Activated CD4-positive, alpha-beta T cell treated with anti-CD3 and anti-CD28 coated beads for 36 hours (primary cell): ENCODE measurements around the gene EWSR1. TPM values are rescaled to one million over a fixed set of nuclear protein-coding genes. Genes with fewer than 3 reads are reported as not detected.
A peak's percentile ranks its signal among the peaks of the same experiment; 100 is the strongest.

Source experiments
- ATAC-seq: fragments of 200-7000 bp; cut with Tn5 transposase; one replicate; pipeline ENCODE4 v1.10.0; 2021; ENCODE audit warnings: mild to moderate bottlenecking, moderate library complexity
- CTCF ChIA-PET: fragments of 350-600 bp; sonication (Branson Sonifier 250); formaldehyde crosslinking; loops from one replicate; lab custom pipeline; 2021; ENCODE audit warnings: antibody characterized with exemption; lab: Charles Lee
- POLR2A ChIA-PET: fragments of 350-600 bp; sonication (Branson Sonifier 250); formaldehyde crosslinking; loops from one replicate; lab custom pipeline; 2021; ENCODE audit warnings: antibody characterized with exemption, inconsistent platforms; lab: Charles Lee
- DNase-seq: peaks from one replicate; pipeline ENCODE4 v3.0.0-alpha.2; 2020
- H3K27ac Mint-ChIP-seq: one replicate; pipeline ENCODE4 v1.8.0; 2021; ENCODE audit warnings: mixed read lengths
- H3K27me3 Mint-ChIP-seq: one replicate; pipeline ENCODE4 v1.8.0; 2021; ENCODE audit warnings: mixed read lengths
- H3K36me3 Mint-ChIP-seq: one replicate; pipeline ENCODE4 v1.8.0; 2021; ENCODE audit warnings: low read depth, mixed read lengths
- H3K4me1 Mint-ChIP-seq: one replicate; pipeline ENCODE4 v1.8.0; 2021; ENCODE audit warnings: mixed read lengths
- H3K4me3 Mint-ChIP-seq: one replicate; pipeline ENCODE4 v1.8.0; 2021; ENCODE audit warnings: mild to moderate bottlenecking, moderate library complexity, mixed read lengths
- H3K9me3 Mint-ChIP-seq: one replicate; pipeline ENCODE4 v1.8.0; 2021; ENCODE audit warnings: low read depth, mixed read lengths
- intact Hi-C, 2 experiments: fragments of 100-400 bp; cut with DNase I in 1 of 2; cut with micrococcal nuclease in 1 of 2; formaldehyde crosslinking; loops; one replicate each; pipeline versions ENCODE4 v1.14.2 to v1.15.1; 2022 to 2024; cut with DNase I, micrococcal nuclease
- total RNA-seq, 2 experiments: library from RNA; stranded (reverse); gene quantifications; one replicate each; pipeline ENCODE4 v1.2.3, GENCODE V29; 2021

EWSR1 gene
- total RNA-seq, 2 experiments from 2014 or later = 326 to 567 TPM

GRCh38 chr22:29272624-29273023 lies 4.6 kb downstream of the EWSR1 start:
- intact Hi-C loops = loop anchor here (2.0 to 5.0 kb wide), 2 partner anchors 16 to 35 kb away; partner anchors contain the start of gene GAS2L1 (in 1 of the 2)
- Mint-ChIP-seq H3K9me3 (no peaks in the 10 kb centered on the region), H3K4me1 (peaks cover 70% of the 10 kb centered on the region), H3K27me3 (no peaks in the 10 kb centered on the region), H3K4me3 (no peak overlapping the region), H3K27ac (no peak overlapping the region), H3K36me3 (peaks cover 86% of the 10 kb centered on the region)
- DNase-seq = no peak
- POLR2A ChIA-PET = interaction anchor here (1.6 kb wide), 1 partner anchor 14 kb away, joined by 7 read pairs; no protein-coding TSS in a partner anchor
- ATAC-seq = no peak
- CTCF ChIA-PET = interaction anchor here (1.0 to 1.8 kb wide), 3 partner anchors 17 to 41 kb away, joined by 3 to 4 read pairs (median 3); no protein-coding TSS in a partner anchor

GRCh38 chr22:29275167-29275566 lies 7.1 kb downstream of the EWSR1 start:
- CTCF ChIA-PET = interaction anchor here (0.8 kb wide), 1 partner anchor 12 kb away, joined by 3 read pairs; no protein-coding TSS in a partner anchor
- H3K27me3 Mint-ChIP-seq = no peaks in the 10 kb centered on the region
- peaks cover 75% of the 10 kb centered on the region for H3K4me1 Mint-ChIP-seq
- intact Hi-C loops = no loop called here
- H3K9me3 Mint-ChIP-seq = no peaks in the 10 kb centered on the region
- DNase-seq (no peak), ATAC-seq (no peak)
- peaks cover 92% of the 10 kb centered on the region for H3K36me3 Mint-ChIP-seq
- no peak overlapping the region for H3K4me3 Mint-ChIP-seq
- H3K27ac Mint-ChIP-seq = peak overlapping the region; percentile 28
- POLR2A ChIA-PET = interaction anchor here (0.5 kb wide), 1 partner anchor 566 kb away, joined by 3 read pairs; no protein-coding TSS in a partner anchor

DNA sequence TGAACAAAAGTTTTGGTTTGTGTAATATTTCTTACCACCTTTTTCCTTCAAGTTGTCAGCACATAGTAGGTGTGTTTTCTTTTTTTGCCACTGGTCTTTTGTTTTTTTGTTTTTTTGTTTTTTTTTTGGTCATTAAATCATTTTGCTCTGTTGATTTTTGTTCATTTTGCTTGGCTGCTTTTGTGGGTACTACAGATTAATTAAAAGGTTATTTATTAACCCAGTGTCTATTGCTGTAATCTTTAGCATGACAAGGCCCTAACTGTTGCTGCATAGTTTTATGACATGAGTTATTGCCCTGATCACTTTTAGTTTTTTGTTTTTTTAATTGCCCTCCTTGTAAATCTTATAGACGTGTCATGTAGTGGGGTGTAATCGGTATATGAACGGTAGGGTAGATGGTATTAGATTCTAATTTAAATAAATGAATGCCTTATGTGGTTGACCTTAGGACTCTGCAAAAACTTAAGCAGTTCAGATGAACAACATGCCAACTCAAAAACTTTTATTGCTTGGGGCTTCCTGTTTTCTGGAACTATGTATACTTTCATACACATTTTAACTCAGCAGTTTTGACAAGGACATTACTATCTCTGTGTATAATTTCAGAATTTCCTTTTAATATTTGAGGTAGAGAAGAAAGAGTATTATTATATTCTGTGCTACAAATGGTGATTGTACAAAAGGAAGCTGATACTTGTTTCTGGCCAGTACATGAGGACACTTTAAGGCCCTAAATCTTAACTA lies 7.9 kb downstream of the EWSR1 start:
- ChIA-PET CTCF (interaction anchor here (0.6 to 1.1 kb wide), 2 partner anchors 8 to 88 kb away, joined by 3 to 5 read pairs; partner anchors contain the start of genes EWSR1 and RHBDD3), POLR2A (interaction anchor here (0.5 to 0.6 kb wide), 2 partner anchors 391 to 567 kb away, joined by 3 read pairs; no protein-coding TSS in a partner anchor)
- no peak for ATAC-seq
- Mint-ChIP-seq H3K4me3 (no peak overlapping the region), H3K27me3 (no peaks in the 10 kb centered on the region), H3K4me1 (peaks cover 67% of the 10 kb centered on the region), H3K9me3 (no peaks in the 10 kb centered on the region), H3K27ac (peak overlapping the region; percentile 43), H3K36me3 (peaks cover 88% of the 10 kb centered on the region)
- intact Hi-C loops = no loop called here
- no peak for DNase-seq

DNA sequence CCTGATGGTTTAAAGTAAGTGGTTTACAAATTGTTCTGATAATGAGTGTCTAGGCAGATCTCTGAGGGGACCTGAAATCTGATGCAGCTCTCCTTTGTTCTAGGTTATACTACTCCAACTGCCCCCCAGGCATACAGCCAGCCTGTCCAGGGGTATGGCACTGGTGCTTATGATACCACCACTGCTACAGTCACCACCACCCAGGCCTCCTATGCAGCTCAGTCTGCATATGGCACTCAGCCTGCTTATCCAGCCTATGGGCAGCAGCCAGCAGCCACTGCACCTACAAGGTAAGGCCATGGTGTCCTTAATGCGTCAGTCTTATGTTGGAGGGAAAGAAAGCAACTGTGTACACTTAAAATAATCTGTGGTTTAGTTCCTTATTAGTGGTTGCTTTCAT lies 9.9 kb downstream of the EWSR1 start:
- no peaks in the 10 kb centered on the region for H3K27me3 Mint-ChIP-seq
- H3K4me3 Mint-ChIP-seq = no peak overlapping the region
- ATAC-seq (no peak), DNase-seq (no peak)
- peaks cover 84% of the 10 kb centered on the region for H3K36me3 Mint-ChIP-seq
- no peaks in the 10 kb centered on the region for H3K9me3 Mint-ChIP-seq
- H3K27ac Mint-ChIP-seq = no peak overlapping the region
- POLR2A ChIA-PET = no interaction called here
- CTCF ChIA-PET = no interaction called here
- H3K4me1 Mint-ChIP-seq = peaks cover 47% of the 10 kb centered on the region
- intact Hi-C loops = no loop called here

GRCh38 chr22:29284196-29284595 lies 16.1 kb downstream of the EWSR1 start:
- POLR2A ChIA-PET = no interaction called here

DNA sequence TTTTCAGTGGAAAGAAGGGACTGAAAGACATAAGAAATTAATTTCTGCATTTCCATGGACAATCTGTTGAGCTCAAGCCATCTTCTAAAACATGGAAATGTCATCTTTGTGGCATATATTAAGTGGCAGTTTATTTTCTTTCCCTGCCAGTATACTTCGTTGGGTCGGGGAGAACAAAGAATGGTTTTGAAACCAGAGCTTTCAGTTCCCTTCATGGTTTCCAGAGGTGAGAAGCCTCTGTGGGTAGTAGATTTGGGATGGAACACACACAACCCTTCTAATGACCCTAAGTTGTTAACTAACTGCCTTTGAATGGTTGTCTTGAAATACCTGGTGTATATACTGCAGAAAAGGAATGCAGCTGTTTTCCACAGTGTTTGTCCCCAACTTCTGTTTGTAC lies 20.8 kb downstream of the EWSR1 start:
- intact Hi-C loops = loop anchor here in 1 of 2 experiments (2.0 kb wide), 1 partner anchor 16 kb away; no protein-coding TSS in a partner anchor
- ATAC-seq (no peak), DNase-seq (no peak)
- ChIA-PET CTCF (interaction anchor here (1.1 to 1.3 kb wide), 2 partner anchors 16 to 39 kb away, joined by 3 read pairs; no protein-coding TSS in a partner anchor), POLR2A (interaction anchor here (1.0 kb wide), 1 partner anchor 18 kb away, joined by 3 read pairs; no protein-coding TSS in a partner anchor)
- Mint-ChIP-seq H3K27ac (peak overlapping the region; percentile 45), H3K9me3 (no peaks in the 10 kb centered on the region), H3K4me1 (peaks cover 11% of the 10 kb centered on the region), H3K4me3 (no peak overlapping the region), H3K27me3 (no peaks in the 10 kb centered on the region), H3K36me3 (peaks cover 79% of the 10 kb centered on the region)

More at GRCh38 chr22:29284196-29284595, 16.1 kb downstream of the EWSR1 start:
- Mint-ChIP-seq H3K9me3 (no peaks in the 10 kb centered on the region), H3K4me1 (peaks cover 11% of the 10 kb centered on the region), H3K36me3 (peaks cover 78% of the 10 kb centered on the region), H3K27ac (no peak overlapping the region), H3K4me3 (no peak overlapping the region), H3K27me3 (no peaks in the 10 kb centered on the region)
- ATAC-seq (no peak), DNase-seq (no peak)
- intact Hi-C loops = no loop called here
- CTCF ChIA-PET = no interaction called here

- H3K4me1 Mint-ChIP-seq = peaks cover 7% of the 10 kb centered on the region
- ChIA-PET POLR2A (no interaction called here), CTCF (no interaction called here)
- DNase-seq (no peak), ATAC-seq (no peak)
- peaks cover 76% of the 10 kb centered on the region for H3K36me3 Mint-ChIP-seq
- H3K27me3 Mint-ChIP-seq = no peaks in the 10 kb centered on the region
- intact Hi-C loops = no loop called here
- no peak overlapping the region for H3K4me3 Mint-ChIP-seq
- H3K9me3 Mint-ChIP-seq = no peaks in the 10 kb centered on the region
- H3K27ac Mint-ChIP-seq = no peak overlapping the region
Measured at GRCh38 chr22:29290061-29290460, 22.0 kb downstream of the EWSR1 start.

DNA sequence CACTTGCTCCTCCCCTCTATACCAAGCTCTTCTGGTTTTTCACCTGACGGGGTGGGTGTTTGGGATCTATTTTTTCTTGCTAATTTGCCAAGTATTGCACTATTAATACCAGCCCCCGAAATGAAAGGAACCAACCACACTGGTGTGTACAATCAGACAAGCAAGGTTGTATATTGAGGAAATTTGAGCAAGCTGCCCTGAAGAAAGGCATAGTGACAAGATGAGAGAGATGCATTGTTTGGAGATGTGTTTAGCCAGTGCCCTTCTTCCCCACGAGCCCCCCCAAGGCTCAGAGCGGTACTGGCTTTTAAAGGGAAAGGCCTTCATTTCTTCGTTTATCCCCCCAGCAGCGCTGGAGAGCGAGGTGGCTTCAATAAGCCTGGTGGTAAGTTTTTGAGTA lies 23.1 kb downstream of the EWSR1 start:
- no peaks in the 10 kb centered on the region for H3K27me3 Mint-ChIP-seq
- no peak overlapping the region for H3K27ac Mint-ChIP-seq
- POLR2A ChIA-PET = interaction anchor here (0.6 kb wide), 1 partner anchor 13 kb away, joined by 5 read pairs; no protein-coding TSS in a partner anchor
- ATAC-seq (no peak), DNase-seq (no peak)
- no peaks in the 10 kb centered on the region for H3K9me3 Mint-ChIP-seq
- H3K36me3 Mint-ChIP-seq = peaks cover 76% of the 10 kb centered on the region
- intact Hi-C loops = no loop called here
- no peak overlapping the region for H3K4me3 Mint-ChIP-seq
- CTCF ChIA-PET = interaction anchor here (1.1 kb wide), 1 partner anchor 19 kb away, joined by 3 read pairs; no protein-coding TSS in a partner anchor
- peaks cover 7% of the 10 kb centered on the region for H3K4me1 Mint-ChIP-seq

DNA sequence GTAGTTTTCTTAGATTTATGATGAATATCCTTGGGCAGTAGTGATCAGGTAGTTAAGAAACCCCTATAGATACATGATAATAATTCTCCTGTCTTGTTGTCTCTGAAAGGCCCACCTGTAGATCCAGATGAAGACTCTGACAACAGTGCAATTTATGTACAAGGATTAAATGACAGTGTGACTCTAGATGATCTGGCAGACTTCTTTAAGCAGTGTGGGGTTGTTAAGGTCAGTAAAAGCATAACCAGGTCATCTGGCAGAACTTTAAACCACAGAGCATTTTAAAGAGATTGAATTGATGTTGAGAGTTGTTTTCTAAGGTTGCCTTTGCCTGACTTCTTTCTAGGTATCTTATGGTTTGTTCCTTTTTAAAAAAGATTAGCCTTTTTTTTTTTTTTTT lies 24.3 kb downstream of the EWSR1 start:
- H3K36me3 Mint-ChIP-seq = peaks cover 78% of the 10 kb centered on the region
- CTCF ChIA-PET = interaction anchor here (1.1 kb wide), 1 partner anchor 10 kb away, joined by 3 read pairs; no protein-coding TSS in a partner anchor

DNA sequence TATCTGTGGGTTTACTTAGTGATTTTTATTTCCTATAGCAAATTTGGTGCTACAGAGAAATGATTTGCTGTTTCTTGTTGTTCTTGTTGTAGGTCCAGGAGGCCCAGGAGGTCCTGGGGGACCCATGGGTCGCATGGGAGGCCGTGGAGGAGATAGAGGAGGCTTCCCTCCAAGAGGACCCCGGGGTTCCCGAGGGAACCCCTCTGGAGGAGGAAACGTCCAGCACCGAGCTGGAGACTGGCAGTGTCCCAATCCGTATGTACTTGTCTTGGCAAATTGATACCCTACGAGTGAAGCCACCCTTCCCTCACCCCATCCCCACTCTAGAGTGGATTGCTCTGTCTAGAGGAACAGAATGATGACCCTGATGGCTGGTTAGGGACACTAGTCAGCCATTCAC lies 30.6 kb downstream of the EWSR1 start:
- ChIA-PET POLR2A (no interaction called here), CTCF (no interaction called here)
- ATAC-seq = no peak
- DNase-seq = no peak
- H3K27me3 Mint-ChIP-seq = no peaks in the 10 kb centered on the region
- H3K36me3 Mint-ChIP-seq = peaks cover 63% of the 10 kb centered on the region
- H3K27ac Mint-ChIP-seq = no peak overlapping the region
- no peaks in the 10 kb centered on the region for H3K9me3 Mint-ChIP-seq
- no peaks in the 10 kb centered on the region for H3K4me1 Mint-ChIP-seq
- intact Hi-C loops = no loop called here
- H3K4me3 Mint-ChIP-seq = no peak overlapping the region

More for the DNA sequence above, 24.3 kb downstream of the EWSR1 start:
- ATAC-seq = no peak
- Mint-ChIP-seq H3K4me3 (no peak overlapping the region), H3K27ac (no peak overlapping the region), H3K4me1 (peaks cover 7% of the 10 kb centered on the region), H3K27me3 (no peaks in the 10 kb centered on the region), H3K9me3 (no peaks in the 10 kb centered on the region)
- intact Hi-C loops = no loop called here
- POLR2A ChIA-PET = no interaction called here
- no peak for DNase-seq

GRCh38 chr22:29299136-29299900 lies 31.2 kb downstream of the EWSR1 start:
- intact Hi-C loops = no loop called here
- peaks cover 2% of the 10 kb centered on the region for H3K27me3 Mint-ChIP-seq
- H3K4me3 Mint-ChIP-seq = no peak overlapping the region
- H3K9me3 Mint-ChIP-seq = no peaks in the 10 kb centered on the region
- DNase-seq (no peak), ATAC-seq (no peak)
- POLR2A ChIA-PET = interaction anchor here (0.7 kb wide), 1 partner anchor 879 kb away, joined by 3 read pairs; no protein-coding TSS in a partner anchor
- peaks cover 57% of the 10 kb centered on the region for H3K36me3 Mint-ChIP-seq
- CTCF ChIA-PET = interaction anchor here (0.6 kb wide), 1 partner anchor 23 kb away, joined by 3 read pairs; no protein-coding TSS in a partner anchor
- H3K27ac Mint-ChIP-seq = peak overlapping the region; percentile 7
- H3K4me1 Mint-ChIP-seq = no peaks in the 10 kb centered on the region
